Liver (tissue), 9 donors: ENCODE results near the gene MEP1A. TPM values are rescaled to one million over a fixed set of nuclear protein-coding genes. Genes with fewer than 3 reads are reported as not detected.
"Not testable (repeated sequence)": the region's sequence is repeated elsewhere in the genome, so short reads cannot be mapped to it uniquely, and the experiment has no call there.

Experiments used
- DNase-seq: peaks from one replicate; pipeline ENCODE4 v3.0.0-alpha.2; 2017; ENCODE audit warnings: low spot score
- H3K27ac ChIP-seq, 2 donors: one replicate each; pipeline ENCODE4 v1.7.0; 2013; ENCODE audit warnings: inconsistent platforms in 2 of 2, low read length in 2 of 2, control low read depth in 1 of 2, low read depth in 1 of 2, mild to moderate bottlenecking in 1 of 2
- H3K27me3 ChIP-seq, 4 donors: one replicate each; pipeline versions ENCODE4 v1.6.1 to v1.7.0; 2013; ENCODE audit warnings: low read length in 3 of 4, inconsistent platforms in 1 of 4, mild to moderate bottlenecking in 1 of 4, moderate library complexity in 1 of 4; ENCODE audit not compliant: control insufficient read depth in 4 of 4, insufficient read depth in 4 of 4
- H3K36me3 ChIP-seq, 4 donors: one replicate each; pipeline versions ENCODE4 v1.6.1 to v1.7.0; 2013; ENCODE audit warnings: low read length in 3 of 4, mild to moderate bottlenecking in 3 of 4, low read depth in 1 of 4, moderate library complexity in 1 of 4; ENCODE audit not compliant: control insufficient read depth in 4 of 4, insufficient read depth in 3 of 4
- H3K4me1 ChIP-seq, 4 donors: one replicate each; pipeline versions ENCODE4 v1.6.1 to v1.7.0; 2013; ENCODE audit warnings: low read length in 3 of 4, mild to moderate bottlenecking in 3 of 4, moderate library complexity in 1 of 4; ENCODE audit not compliant: control insufficient read depth in 4 of 4, insufficient read depth in 4 of 4
- H3K4me3 ChIP-seq, 3 donors: one replicate each; pipeline versions ENCODE4 v1.6.1 to v1.7.0; 2013; ENCODE audit warnings: low read length in 3 of 3, control low read depth in 1 of 3, low read depth in 1 of 3, mild to moderate bottlenecking in 1 of 3
- H3K9ac ChIP-seq, 2 donors: one replicate each; pipeline ENCODE4 v1.7.0; 2013; ENCODE audit warnings: low read length in 2 of 2, mild to moderate bottlenecking in 2 of 2, moderate library complexity in 2 of 2, control low read depth in 1 of 2, low read depth in 1 of 2
- H3K9me3 ChIP-seq, 4 donors: one replicate each; pipeline versions ENCODE4 v1.6.1 to v1.7.0; 2013; ENCODE audit warnings: low read length in 3 of 4; ENCODE audit not compliant: control insufficient read depth in 4 of 4
- CTCF ChIP-seq: fragments of 150-350 bp; IDR thresholded peaks from 2 replicates; pipeline ENCODE4 v1.5.1; 2017; ENCODE audit warnings: improper control_type of control experiment, low read depth, low read length; ENCODE audit not compliant: missing input control
- EGR1 ChIP-seq, 2 donors: IDR thresholded peaks; 2 replicates each; pipeline ENCODE4 v1.6.1; 2016 to 2018; ENCODE audit warnings: antibody characterized with exemption in 2 of 2, low read depth in 2 of 2
- FOXA1 ChIP-seq: IDR thresholded peaks from 2 replicates; pipeline ENCODE4 v1.6.1; 2016; ENCODE audit warnings: antibody characterized with exemption
- FOXA2 ChIP-seq: IDR thresholded peaks from 2 replicates; pipeline ENCODE4 v1.6.1; 2016; ENCODE audit warnings: antibody characterized with exemption
- GABPA ChIP-seq, 2 donors: IDR thresholded peaks in 1 of 2; conservative IDR thresholded peaks in 1 of 2; 2 replicates each; pipeline ENCODE4 v1.6.1; 2016; ENCODE audit warnings: antibody characterized with exemption in 2 of 2, mild to moderate bottlenecking in 1 of 2, moderate library complexity in 1 of 2
- HNF4A ChIP-seq, 2 donors: conservative IDR thresholded peaks; 2 replicates each; pipeline ENCODE4 v1.6.1; 2016; ENCODE audit warnings: antibody characterized with exemption in 2 of 2, mild to moderate bottlenecking in 2 of 2
- HNF4G ChIP-seq: IDR thresholded peaks from 2 replicates; pipeline ENCODE4 v1.6.1; 2016; ENCODE audit warnings: antibody characterized with exemption
- JUND ChIP-seq, 2 donors: IDR thresholded peaks; 2 replicates each; pipeline ENCODE4 v1.6.1; 2016; ENCODE audit warnings: antibody characterized with exemption in 2 of 2
- NR2F2 ChIP-seq: IDR thresholded peaks from 2 replicates; pipeline ENCODE4 v1.6.1; 2016; ENCODE audit warnings: antibody characterized with exemption
- RAD21 ChIP-seq, 2 donors: IDR thresholded peaks; 2 replicates each; pipeline ENCODE4 v1.6.1; 2016; ENCODE audit warnings: antibody characterized with exemption in 2 of 2, mild to moderate bottlenecking in 2 of 2
- REST ChIP-seq: IDR thresholded peaks from 2 replicates; pipeline ENCODE4 v1.6.1; 2016; ENCODE audit warnings: antibody characterized with exemption, mild to moderate bottlenecking
- RXRA ChIP-seq, 2 donors: IDR thresholded peaks; 2 replicates each; pipeline ENCODE4 v1.6.1; 2017 to 2018; ENCODE audit warnings: antibody characterized with exemption in 2 of 2, mild to moderate bottlenecking in 1 of 2
- TAF1 ChIP-seq: conservative IDR thresholded peaks from 2 replicates; pipeline ENCODE4 v1.6.1; 2016; ENCODE audit warnings: antibody characterized with exemption, mild to moderate bottlenecking
- YY1 ChIP-seq: IDR thresholded peaks from 2 replicates; pipeline ENCODE4 v1.6.1; 2016; ENCODE audit warnings: antibody characterized with exemption, mild to moderate bottlenecking
- WGBS: extraction: QIAGEN DNeasy Blood & Tissue Kit; methylation state at CpG from one replicate; pipeline ENCODE4 v1.1.7; 2013; 5-methylcytosine and 5-hydroxymethylcytosine counted together
- polyA plus RNA-seq, 2 donors: library from polyadenylated mRNA; stranded (reverse) in 1 of 2; unstranded in 1 of 2; fragments of 200-250 nt in 1 of 2; fragments of >200 nt in 1 of 2; fragmentation: Nextera tagmentation in 1 of 2; extraction: Ambion mirVana in 1 of 2; gene quantifications; one replicate each; pipeline versions ENCODE4 v1.2.1 to v1.2.3, GENCODE V29; 2013 to 2015
- total RNA-seq, 2 donors: library from RNA; depleted of rRNA; stranded (reverse); fragments of >200 nt; gene quantifications; one replicate each; pipeline ENCODE4 v1.2.3, GENCODE V29; 2014
- TF ChIP-seq, protein P1 (sequence below): IDR thresholded peaks from 2 replicates; pipeline ENCODE4 v1.6.1; 2016; ENCODE audit warnings: antibody characterized with exemption
- TF ChIP-seq, protein P2 (sequence below): IDR thresholded peaks from 2 replicates; pipeline ENCODE4 v1.6.1; 2016; ENCODE audit warnings: antibody characterized with exemption
- TF ChIP-seq, protein P3 (sequence below): IDR thresholded peaks from 2 replicates; pipeline ENCODE4 v1.6.1; 2016; ENCODE audit warnings: antibody characterized with exemption
- donor health status: healthy.
- donor health status: healthy.
- donor health status: healthy.
- donor health status: healthy.
- donor health status: healthy.

MEP1A gene
- total and polyA plus RNA-seq, 4 donors: 0.01 to 1.8 (median 0.08) TPM; not detected in 1

- over 99% methylated on average over 2 of the region's 2 CpGs for WGBS
- no peak overlapping the region for H3K4me3 ChIP-seq
- peaks cover 0 to 9% (median 1%) of the 10 kb centered on the region in 4 donors for H3K9me3 ChIP-seq
- H3K9ac ChIP-seq: no peak overlapping the region
- no peaks in the 10 kb centered on the region for H3K4me1 ChIP-seq
- DNase-seq: no peak
- H3K36me3 ChIP-seq: no peaks in the 10 kb centered on the region
- no peak overlapping the region for H3K27ac ChIP-seq
- TF ChIP-seq FOXA2: no peak
- no peak for TF ChIP-seq CTCF
- TF ChIP-seq, protein P1, sequence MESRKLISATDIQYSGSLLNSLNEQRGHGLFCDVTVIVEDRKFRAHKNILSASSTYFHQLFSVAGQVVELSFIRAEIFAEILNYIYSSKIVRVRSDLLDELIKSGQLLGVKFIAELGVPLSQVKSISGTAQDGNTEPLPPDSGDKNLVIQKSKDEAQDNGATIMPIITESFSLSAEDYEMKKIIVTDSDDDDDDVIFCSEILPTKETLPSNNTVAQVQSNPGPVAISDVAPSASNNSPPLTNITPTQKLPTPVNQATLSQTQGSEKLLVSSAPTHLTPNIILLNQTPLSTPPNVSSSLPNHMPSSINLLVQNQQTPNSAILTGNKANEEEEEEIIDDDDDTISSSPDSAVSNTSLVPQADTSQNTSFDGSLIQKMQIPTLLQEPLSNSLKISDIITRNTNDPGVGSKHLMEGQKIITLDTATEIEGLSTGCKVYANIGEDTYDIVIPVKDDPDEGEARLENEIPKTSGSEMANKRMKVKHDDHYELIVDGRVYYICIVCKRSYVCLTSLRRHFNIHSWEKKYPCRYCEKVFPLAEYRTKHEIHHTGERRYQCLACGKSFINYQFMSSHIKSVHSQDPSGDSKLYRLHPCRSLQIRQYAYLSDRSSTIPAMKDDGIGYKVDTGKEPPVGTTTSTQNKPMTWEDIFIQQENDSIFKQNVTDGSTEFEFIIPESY: no peak
- TF ChIP-seq RAD21 (IDR thresholded peaks at IDR 0.05): no peak
- no peak for TF ChIP-seq HNF4G
- no peak for TF ChIP-seq TAF1
- no peak for TF ChIP-seq JUND (IDR thresholded peaks at IDR 0.05)
- no peak for TF ChIP-seq RXRA (IDR thresholded peaks at IDR 0.05)
- no peak for TF ChIP-seq YY1
- TF ChIP-seq NR2F2: no peak
- TF ChIP-seq, protein P2, sequence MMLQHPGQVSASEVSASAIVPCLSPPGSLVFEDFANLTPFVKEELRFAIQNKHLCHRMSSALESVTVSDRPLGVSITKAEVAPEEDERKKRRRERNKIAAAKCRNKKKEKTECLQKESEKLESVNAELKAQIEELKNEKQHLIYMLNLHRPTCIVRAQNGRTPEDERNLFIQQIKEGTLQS: no peak
- TF ChIP-seq GABPA (IDR thresholded peaks at IDR 0.05 in 1 of 2, conservative IDR thresholded peaks at IDR 0.05 in 1 of 2): no peak
- TF ChIP-seq REST: no peak
- TF ChIP-seq, protein P3, sequence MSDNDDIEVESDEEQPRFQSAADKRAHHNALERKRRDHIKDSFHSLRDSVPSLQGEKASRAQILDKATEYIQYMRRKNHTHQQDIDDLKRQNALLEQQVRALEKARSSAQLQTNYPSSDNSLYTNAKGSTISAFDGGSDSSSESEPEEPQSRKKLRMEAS: no peak
- TF ChIP-seq FOXA1: no peak
- TF ChIP-seq EGR1 (IDR thresholded peaks at IDR 0.05; ENCODE audit: low read depth in 2 of 2): no peak
- TF ChIP-seq HNF4A (conservative IDR thresholded peaks at IDR 0.05): no peak
- no peaks in the 10 kb centered on the region for H3K27me3 ChIP-seq
Observed at GRCh38 chr6:46838033-46838432, 44.8 kb downstream of the MEP1A start.

DNA sequence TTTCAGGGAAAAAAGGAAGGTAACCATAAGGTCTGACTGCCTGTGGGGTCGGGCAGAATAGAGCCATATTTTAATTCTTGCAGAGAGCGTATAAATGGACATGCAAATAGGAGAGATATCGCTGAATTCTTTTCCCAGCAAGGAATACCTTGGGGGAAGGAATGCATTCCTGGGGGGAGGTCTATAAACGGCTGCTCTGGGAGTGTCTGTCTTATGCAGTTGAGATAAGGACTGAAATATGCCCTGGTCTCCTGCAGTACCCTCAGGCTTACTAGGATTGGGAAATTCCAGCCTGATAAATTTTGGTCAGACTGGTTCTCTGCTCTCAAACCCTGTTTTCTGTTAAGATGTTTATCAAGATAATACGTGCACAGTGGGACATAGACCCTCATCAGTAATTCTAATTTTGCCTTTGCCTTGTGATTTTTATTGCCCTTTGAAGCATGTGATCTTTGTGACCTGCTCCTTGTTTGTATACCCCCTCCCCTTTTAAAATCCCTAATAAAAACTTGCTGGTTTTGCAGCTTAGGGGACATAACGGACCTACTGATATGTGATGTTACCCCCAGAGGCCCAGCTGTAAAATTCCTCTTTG is 49.2 kb downstream of the MEP1A start:
- peaks cover 0 to 12% (median 1%) of the 10 kb centered on the region in 4 donors for H3K9me3 ChIP-seq
- not testable (repeated sequence) for H3K9ac ChIP-seq, DNase-seq, H3K36me3 ChIP-seq, H3K4me3 ChIP-seq, H3K4me1 ChIP-seq, H3K27me3 ChIP-seq, H3K27ac ChIP-seq
- WGBS: 90% methylated on average over 6 of the region's 6 CpGs
